Heart left ventricle (tissue), 16 donors: Measurements from ENCODE around the gene TADA2A. TPM values are rescaled to one million over a fixed set of nuclear protein-coding genes. Genes with fewer than 3 reads are reported as not detected.

ENCODE experiments used
- ATAC-seq, 4 donors: fragments of 200-7000 bp; cut with Tn5 transposase; one replicate each; pipeline ENCODE4 v1.9.1; 2020 to 2022; ENCODE audit warnings: moderate library complexity in 4 of 4, mild to moderate bottlenecking in 3 of 4, moderate number of reproducible peaks in 1 of 4
- DNase-seq, 5 donors: peaks; one replicate each; pipeline ENCODE4 v3.0.0-alpha.2; 2020
- H3K27ac ChIP-seq, 12 donors: fragments of 200-600 bp; sonication (generic) in 4 of 12; one replicate each; pipeline versions ENCODE4 v1.5.0 to v1.8.0; 2016 to 2022; ENCODE audit warnings: mild to moderate bottlenecking in 2 of 12
- H3K27me3 ChIP-seq, 9 donors: fragments of 200-600 bp; sonication (generic) in 2 of 9; one replicate each; pipeline versions ENCODE4 v1.5.1 to v1.8.0; 2016 to 2022; ENCODE audit warnings: mild to moderate bottlenecking in 3 of 9
- H3K36me3 ChIP-seq, 9 donors: fragments of 200-600 bp; sonication (generic) in 2 of 9; one replicate each; pipeline versions ENCODE4 v1.5.0 to v1.8.0; 2018 to 2022; ENCODE audit warnings: mild to moderate bottlenecking in 2 of 9
- H3K4me1 ChIP-seq, 12 donors: fragments of 200-600 bp; sonication (generic) in 4 of 12; one replicate each; pipeline versions ENCODE4 v1.5.0 to v1.8.0; 2016 to 2022; ENCODE audit warnings: mild to moderate bottlenecking in 3 of 12
- H3K4me3 ChIP-seq, 12 donors: fragments of 200-600 bp; sonication (generic) in 4 of 12; one replicate each; pipeline versions ENCODE4 v1.5.0 to v1.8.0; 2017 to 2022; ENCODE audit warnings: mild to moderate bottlenecking in 9 of 12, moderate library complexity in 4 of 12
- H3K9me3 ChIP-seq, 12 donors: fragments of 200-600 bp; sonication (generic) in 4 of 12; one replicate each; pipeline versions ENCODE4 v1.5.0 to v1.8.0; 2016 to 2022; ENCODE audit warnings: mild to moderate bottlenecking in 1 of 12
- POLR2A ChIP-seq, 2 donors: fragments of 450-650 bp; IDR thresholded peaks; one replicate each; pipeline ENCODE4 v1.6.1; 2017; ENCODE audit warnings: antibody characterized with exemption in 2 of 2, mild to moderate bottlenecking in 2 of 2, moderate library complexity in 2 of 2
- WGBS, 4 donors: extraction: QIAGEN DNeasy Blood & Tissue Kit in 2 of 4; methylation state at CpG; one replicate each; pipeline versions ENCODE4 v1.1.5 to v1.1.7; 2013 to 2018; 5-methylcytosine and 5-hydroxymethylcytosine counted together
- intact Hi-C, 10 donors: fragments of 100-400 bp; cut with DNase I; formaldehyde crosslinking; loops; one replicate each; pipeline versions ENCODE4 v1.11.1 to v1.14.2; 2022
- polyA plus RNA-seq, 2 donors: library from polyadenylated mRNA; stranded (reverse); fragments of 200-250 nt; gene quantifications; one replicate each; pipeline ENCODE4 v1.2.3, GENCODE V29; 2013
- total RNA-seq, 9 donors: library from RNA; depleted of rRNA in 2 of 9; stranded (reverse); fragments of >200 nt in 2 of 9; fragmentation: NEBNext Ultra II Directional in 3 of 9; extraction: Animal tissue kit (Norgen Biotek cat#: 25700) in 3 of 9; gene quantifications; one replicate each; pipeline versions ENCODE4 v1.1.0 to v1.2.4, GENCODE V29; 2016 to 2023
- TF ChIP-seq, protein P1 (sequence below), 12 donors: fragments of 200-600 bp; sonication (generic) in 4 of 12; IDR thresholded peaks; one replicate each; pipeline versions ENCODE4 v1.5.0 to v1.8.0; 2018 to 2022; ENCODE audit warnings: antibody characterized with exemption in 12 of 12, mild to moderate bottlenecking in 5 of 12
- donor health status: ischemic (EF 13 %, LVEDD 7.1; RV severe dilation, severe dysfunction).
- donor health status: healthy with polysubstance abuse.
- donor health status: DM: no; HTN: yes; CAD: no.
- donor health status: DM: no; HTN: no; CAD: no.
- donor health status: ischemic (EF 25% LVEDD 6.9; RV normal size, moderate dysfunction).
- donor health status: ischemic (EF 25% LVEDD 5.7; RV mildly dilated, moderate dysfunction).
- donor health status: healthy.
- donor health status: DM: yes; HTN: yes; CAD: no.
- donor health status: ischemic (EF 35%, LVEDD 5.7; RV mildly dilated, moderate dysfunction).
- donor health status: nonischemic (EF 11% LVEDD 7.7; RV severe dilation, severe dysfunction).
- donor health status: DM: yes; HTN: yes; CAD: no.
- donor health status: PGD.
- donor health status: ischemic (EF 29% LVEDD 5.4; RV normal size, mild dysfunction).
- donor health status: nonischemic (EF 23%, LVEDD 6.1; RV moderate dilation, normal function).

Gene TADA2A
- total and polyA plus RNA-seq, 11 donors, result 5.7 to 19.4 (median 12.5) TPM

GRCh38 chr17:37382056-37382455, 24.6 kb upstream of the TADA2A start:
- Histone ChIP-seq H3K4me1 (no peaks in the 10 kb centered on the region), H3K9me3 (no peaks in the 10 kb centered on the region), H3K27ac (no peak overlapping the region), H3K4me3 (no peak overlapping the region), H3K27me3 (no peaks in the 10 kb centered on the region), H3K36me3 (no peaks in the 10 kb centered on the region)
- intact Hi-C loops, result no loop called here
- DNase-seq (no peak), ATAC-seq (no peak)
- 88 to 98% (median 96%) methylated on average over 1 of the region's 1 CpG for WGBS, 4 donors
- TF ChIP-seq, protein P1, sequence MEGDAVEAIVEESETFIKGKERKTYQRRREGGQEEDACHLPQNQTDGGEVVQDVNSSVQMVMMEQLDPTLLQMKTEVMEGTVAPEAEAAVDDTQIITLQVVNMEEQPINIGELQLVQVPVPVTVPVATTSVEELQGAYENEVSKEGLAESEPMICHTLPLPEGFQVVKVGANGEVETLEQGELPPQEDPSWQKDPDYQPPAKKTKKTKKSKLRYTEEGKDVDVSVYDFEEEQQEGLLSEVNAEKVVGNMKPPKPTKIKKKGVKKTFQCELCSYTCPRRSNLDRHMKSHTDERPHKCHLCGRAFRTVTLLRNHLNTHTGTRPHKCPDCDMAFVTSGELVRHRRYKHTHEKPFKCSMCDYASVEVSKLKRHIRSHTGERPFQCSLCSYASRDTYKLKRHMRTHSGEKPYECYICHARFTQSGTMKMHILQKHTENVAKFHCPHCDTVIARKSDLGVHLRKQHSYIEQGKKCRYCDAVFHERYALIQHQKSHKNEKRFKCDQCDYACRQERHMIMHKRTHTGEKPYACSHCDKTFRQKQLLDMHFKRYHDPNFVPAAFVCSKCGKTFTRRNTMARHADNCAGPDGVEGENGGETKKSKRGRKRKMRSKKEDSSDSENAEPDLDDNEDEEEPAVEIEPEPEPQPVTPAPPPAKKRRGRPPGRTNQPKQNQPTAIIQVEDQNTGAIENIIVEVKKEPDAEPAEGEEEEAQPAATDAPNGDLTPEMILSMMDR (IDR thresholded peaks at IDR 0.05), result no peak
- no peak for TF ChIP-seq POLR2A (IDR thresholded peaks at IDR 0.05)

DNA sequence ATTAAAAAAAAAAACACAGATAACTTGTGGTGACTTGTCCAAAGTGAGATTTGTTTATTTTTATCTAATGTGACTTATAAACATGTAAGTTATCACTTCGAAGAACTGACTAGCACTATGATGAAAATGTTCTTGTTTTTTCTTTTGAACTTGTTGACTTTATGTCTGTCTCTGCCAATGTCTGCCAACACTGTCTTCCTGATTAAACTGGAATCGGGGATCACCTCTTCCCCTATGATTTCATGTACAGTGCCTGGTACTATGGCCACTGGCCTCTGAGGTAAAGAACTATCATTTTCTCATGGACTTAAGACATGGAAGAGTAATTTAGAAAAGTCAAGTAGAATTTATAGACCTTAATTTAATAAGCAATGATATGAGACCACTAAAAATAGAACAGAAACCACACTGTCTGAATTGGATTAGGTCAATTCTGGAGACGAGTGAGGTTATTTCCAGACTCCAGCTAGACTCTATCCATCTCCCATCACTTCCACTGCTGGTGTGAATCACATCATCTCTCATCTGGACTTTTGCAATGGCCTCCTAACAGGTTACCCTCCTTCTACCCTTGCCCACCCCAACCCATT, 22.0 kb upstream of the TADA2A start:
- no peaks in the 10 kb centered on the region for H3K36me3 ChIP-seq
- H3K27me3 ChIP-seq, result no peaks in the 10 kb centered on the region
- intact Hi-C loops, result no loop called here
- H3K27ac ChIP-seq, result no peak overlapping the region
- no peak for DNase-seq
- ATAC-seq, result no peak
- 63 to 73% (median 68%) methylated on average over 3 of the region's 3 CpGs for WGBS, 4 donors
- no peak overlapping the region for H3K4me3 ChIP-seq
- no peak for TF ChIP-seq POLR2A (IDR thresholded peaks at IDR 0.05)
- TF ChIP-seq, protein P1 (IDR thresholded peaks at IDR 0.05), result no peak
- H3K4me1 ChIP-seq, result no peaks in the 10 kb centered on the region
- no peaks in the 10 kb centered on the region for H3K9me3 ChIP-seq

DNA sequence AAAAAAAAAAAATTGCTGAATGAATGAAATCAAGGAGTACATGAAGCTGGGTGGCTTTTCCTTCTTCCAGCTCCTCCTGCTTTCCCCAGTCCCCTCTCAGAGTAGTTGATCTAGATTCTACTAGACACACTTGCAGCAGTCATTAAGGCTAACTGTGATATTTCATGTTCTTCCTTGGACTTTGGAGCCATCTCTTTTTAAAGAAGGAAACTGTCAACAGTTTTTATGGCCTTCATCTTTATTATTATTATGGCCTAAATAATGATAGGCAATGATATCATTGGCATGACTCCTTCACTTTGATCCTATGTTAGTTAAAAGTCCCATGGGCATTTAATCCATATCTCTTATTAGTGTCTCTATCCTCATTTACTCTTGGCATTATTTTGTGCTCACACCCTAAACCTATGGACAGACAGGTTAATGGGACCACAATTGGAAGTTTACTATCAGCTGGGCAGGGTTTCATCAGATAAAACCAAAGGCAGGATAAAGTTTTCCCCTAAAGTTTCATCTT, 21.2 kb upstream of the TADA2A start:
- H3K4me1 ChIP-seq, result no peaks in the 10 kb centered on the region
- no peak for DNase-seq
- no peak for ATAC-seq
- no peaks in the 10 kb centered on the region for H3K27me3 ChIP-seq
- H3K36me3 ChIP-seq, result no peaks in the 10 kb centered on the region
- H3K9me3 ChIP-seq, result no peaks in the 10 kb centered on the region
- H3K4me3 ChIP-seq, result no peak overlapping the region
- TF ChIP-seq, protein P1 (IDR thresholded peaks at IDR 0.05), result no peak
- intact Hi-C loops, result no loop called here
- no peak overlapping the region for H3K27ac ChIP-seq

DNA sequence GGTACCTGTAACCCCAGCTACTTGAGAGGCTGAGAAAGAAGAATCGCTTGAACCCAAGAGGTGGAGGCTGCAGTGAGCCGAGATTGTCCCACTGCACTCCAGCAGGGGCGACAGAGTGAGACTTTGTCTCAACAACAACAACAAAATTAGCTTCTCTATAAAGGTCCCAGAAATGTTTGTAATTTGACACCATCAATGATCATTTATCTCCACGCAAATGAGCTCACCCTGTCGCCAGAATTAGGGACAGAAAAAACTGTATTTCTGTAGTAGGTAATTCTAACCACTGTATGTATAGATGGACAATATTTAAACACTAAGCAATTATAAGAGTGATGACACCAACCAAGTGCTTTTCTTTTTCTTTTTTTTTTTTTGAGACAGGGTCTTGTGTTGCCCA, 20.2 kb upstream of the TADA2A start:
- no peaks in the 10 kb centered on the region for H3K27me3 ChIP-seq
- H3K4me1 ChIP-seq, result peaks cover 0 to 6% (median under 1%) of the 10 kb centered on the region in 12 donors
- no peak overlapping the region for H3K27ac ChIP-seq
- no peak for ATAC-seq
- no peak overlapping the region for H3K4me3 ChIP-seq
- intact Hi-C loops, result no loop called here
- no peak for DNase-seq
- no peak for TF ChIP-seq POLR2A (IDR thresholded peaks at IDR 0.05)
- TF ChIP-seq, protein P1 (IDR thresholded peaks at IDR 0.05), result no peak
- no peaks in the 10 kb centered on the region for H3K36me3 ChIP-seq
- no peaks in the 10 kb centered on the region for H3K9me3 ChIP-seq
- 88 to 98% (median 95%) methylated on average over 5 of the region's 5 CpGs for WGBS, 4 donors
